Ovary (tissue), 3 donors: ENCODE data around the gene VEGFB.

Experiments used
- POLR2A ChIP-seq: fragments of 450-650 bp; IDR thresholded peaks from one replicate; pipeline ENCODE4 v1.6.1; 2017; ENCODE audit warnings: antibody characterized with exemption, mild to moderate bottlenecking, moderate library complexity
- TF ChIP-seq, protein P1 (sequence below), 3 donors: fragments of 450-650 bp in 2 of 3; fragments of 200-600 bp in 1 of 3; IDR thresholded peaks; one replicate each; pipeline versions ENCODE4 v1.5.1 to v1.8.0; 2016 to 2022; ENCODE audit warnings: antibody characterized with exemption in 3 of 3, mild to moderate bottlenecking in 1 of 3
- donor health status: DM: no; HTN: no; CAD: no.

DNA sequence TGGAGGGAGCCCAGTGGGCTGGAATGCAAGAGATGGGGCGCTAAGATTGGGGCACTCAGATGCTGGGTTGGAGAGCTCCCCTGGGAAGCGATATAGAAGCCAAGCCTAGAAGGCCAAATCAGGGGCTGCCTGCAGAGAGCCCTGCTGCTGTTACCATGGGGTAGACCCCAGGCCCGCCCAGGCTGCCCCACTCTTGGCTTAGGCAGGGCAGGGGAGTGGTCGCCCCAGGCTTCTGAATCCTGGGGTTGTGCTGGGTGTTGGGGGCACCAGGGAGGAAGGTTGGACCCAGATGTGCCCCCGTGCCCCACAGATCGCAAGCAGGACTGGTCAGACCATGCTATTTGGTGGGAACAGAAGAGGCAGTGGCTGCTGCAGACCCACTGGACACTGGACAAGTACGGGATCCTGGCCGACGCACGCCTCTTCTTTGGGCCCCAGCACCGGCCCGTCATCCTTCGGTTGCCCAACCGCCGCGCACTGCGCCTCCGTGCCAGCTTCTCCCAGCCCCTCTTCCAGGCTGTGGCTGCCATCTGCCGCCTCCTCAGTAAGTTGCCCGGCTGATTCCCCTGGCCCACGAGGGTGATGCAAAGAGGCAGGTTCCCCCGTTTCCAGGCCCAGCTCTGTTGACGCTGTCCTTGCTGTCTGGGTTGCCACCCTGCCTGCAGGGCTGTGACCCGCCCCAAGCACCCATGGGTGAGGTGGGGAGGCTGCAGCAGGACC lies 23.9 kb upstream of the VEGFB start:
- TF ChIP-seq, protein P1, sequence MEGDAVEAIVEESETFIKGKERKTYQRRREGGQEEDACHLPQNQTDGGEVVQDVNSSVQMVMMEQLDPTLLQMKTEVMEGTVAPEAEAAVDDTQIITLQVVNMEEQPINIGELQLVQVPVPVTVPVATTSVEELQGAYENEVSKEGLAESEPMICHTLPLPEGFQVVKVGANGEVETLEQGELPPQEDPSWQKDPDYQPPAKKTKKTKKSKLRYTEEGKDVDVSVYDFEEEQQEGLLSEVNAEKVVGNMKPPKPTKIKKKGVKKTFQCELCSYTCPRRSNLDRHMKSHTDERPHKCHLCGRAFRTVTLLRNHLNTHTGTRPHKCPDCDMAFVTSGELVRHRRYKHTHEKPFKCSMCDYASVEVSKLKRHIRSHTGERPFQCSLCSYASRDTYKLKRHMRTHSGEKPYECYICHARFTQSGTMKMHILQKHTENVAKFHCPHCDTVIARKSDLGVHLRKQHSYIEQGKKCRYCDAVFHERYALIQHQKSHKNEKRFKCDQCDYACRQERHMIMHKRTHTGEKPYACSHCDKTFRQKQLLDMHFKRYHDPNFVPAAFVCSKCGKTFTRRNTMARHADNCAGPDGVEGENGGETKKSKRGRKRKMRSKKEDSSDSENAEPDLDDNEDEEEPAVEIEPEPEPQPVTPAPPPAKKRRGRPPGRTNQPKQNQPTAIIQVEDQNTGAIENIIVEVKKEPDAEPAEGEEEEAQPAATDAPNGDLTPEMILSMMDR (IDR thresholded peaks at IDR 0.05) = no peak
- TF ChIP-seq POLR2A = no peak
